A673 (cell line): ENCODE measurements around the gene ISCU.

Experiments used
- EZH2 ChIP-seq: fragments of 200-600 bp; sonication (generic); IDR thresholded peaks from 2 replicates; pipeline ENCODE4 v1.6.1; 2017; ENCODE audit warnings: borderline replicate concordance, low read depth, mild to moderate bottlenecking, mixed read lengths, antibody characterized with exemption, low read length; ENCODE audit not compliant: poor library complexity, severe bottlenecking
- TF ChIP-seq, protein P1 (sequence below): fragments of 300-800, 200-600 bp; sonication (generic); conservative IDR thresholded peaks from 2 replicates; pipeline ENCODE4 v1.5.1; 2017; ENCODE audit warnings: low read depth, mild to moderate bottlenecking, antibody characterized with exemption, low read length, moderate library complexity, mixed read lengths

DNA sequence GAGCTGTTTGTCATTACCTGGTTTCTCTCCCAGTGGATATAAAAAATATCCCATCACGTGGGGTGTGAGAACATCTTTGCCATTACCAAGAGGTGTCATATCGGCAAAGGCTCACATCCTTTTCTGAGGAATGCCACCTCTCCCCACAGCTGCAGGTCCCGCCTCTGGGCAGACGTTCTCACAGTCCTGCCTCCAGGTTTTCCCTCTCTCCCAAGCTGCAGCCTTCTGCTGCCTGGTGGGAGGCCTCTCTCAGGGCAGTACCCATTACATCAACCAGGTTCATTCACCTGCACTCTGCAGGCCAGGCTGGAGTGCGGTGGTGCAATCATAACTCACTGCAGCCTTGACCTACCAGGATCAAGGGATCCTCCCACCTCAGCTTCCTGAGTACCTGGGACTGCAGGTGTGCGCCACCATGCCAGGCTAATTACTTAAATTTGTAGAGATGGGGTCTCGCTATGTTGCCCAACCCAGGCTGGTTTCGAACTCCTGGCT is 50.4 kb downstream of the ISCU start:
- TF ChIP-seq, protein P1, sequence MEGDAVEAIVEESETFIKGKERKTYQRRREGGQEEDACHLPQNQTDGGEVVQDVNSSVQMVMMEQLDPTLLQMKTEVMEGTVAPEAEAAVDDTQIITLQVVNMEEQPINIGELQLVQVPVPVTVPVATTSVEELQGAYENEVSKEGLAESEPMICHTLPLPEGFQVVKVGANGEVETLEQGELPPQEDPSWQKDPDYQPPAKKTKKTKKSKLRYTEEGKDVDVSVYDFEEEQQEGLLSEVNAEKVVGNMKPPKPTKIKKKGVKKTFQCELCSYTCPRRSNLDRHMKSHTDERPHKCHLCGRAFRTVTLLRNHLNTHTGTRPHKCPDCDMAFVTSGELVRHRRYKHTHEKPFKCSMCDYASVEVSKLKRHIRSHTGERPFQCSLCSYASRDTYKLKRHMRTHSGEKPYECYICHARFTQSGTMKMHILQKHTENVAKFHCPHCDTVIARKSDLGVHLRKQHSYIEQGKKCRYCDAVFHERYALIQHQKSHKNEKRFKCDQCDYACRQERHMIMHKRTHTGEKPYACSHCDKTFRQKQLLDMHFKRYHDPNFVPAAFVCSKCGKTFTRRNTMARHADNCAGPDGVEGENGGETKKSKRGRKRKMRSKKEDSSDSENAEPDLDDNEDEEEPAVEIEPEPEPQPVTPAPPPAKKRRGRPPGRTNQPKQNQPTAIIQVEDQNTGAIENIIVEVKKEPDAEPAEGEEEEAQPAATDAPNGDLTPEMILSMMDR, result no peak
- no peak for TF ChIP-seq EZH2
